Smooth muscle cell (in vitro differentiated cells): ENCODE results near the gene RNF113B. TPM values are rescaled to one million over a fixed set of nuclear protein-coding genes. Genes with fewer than 3 reads are reported as not detected.
A peak's percentile ranks its signal among the peaks of the same experiment; 100 is the strongest.

Experiments
- DNase-seq: peaks from one replicate; lab custom pipeline; 2025; ENCODE audit not compliant: unreplicated experiment; lab: John Stamatoyannopoulos, UW
- H2AFZ ChIP-seq: fragments of 200-600 bp; sonication (generic); 2 replicates; pipeline ENCODE4 v1.6.0; 2016; ENCODE audit warnings: antibody characterized with exemption, low read depth, mild to moderate bottlenecking
- H3F3A ChIP-seq: fragments of 200-600 bp; sonication (generic); 2 replicates; pipeline ENCODE4 v1.6.0; 2017; ENCODE audit warnings: antibody characterized with exemption, low read depth
- H3K27ac ChIP-seq: fragments of 200-600 bp; sonication (generic); 2 replicates; pipeline ENCODE4 v1.5.1; 2016; ENCODE audit warnings: low read depth, mild to moderate bottlenecking
- H3K27me3 ChIP-seq: fragments of 200-600 bp; sonication (generic); 2 replicates; pipeline ENCODE4 v1.6.1; 2016; ENCODE audit warnings: low read depth, mild to moderate bottlenecking
- H3K36me3 ChIP-seq: fragments of 200-600 bp; sonication (generic); 2 replicates; pipeline ENCODE4 v1.5.1; 2016; ENCODE audit warnings: low read depth
- H3K4me1 ChIP-seq: fragments of 200-600 bp; sonication (generic); 2 replicates; pipeline ENCODE4 v1.5.1; 2016; ENCODE audit warnings: low read depth
- H3K4me2 ChIP-seq: fragments of 200-600 bp; sonication (generic); 2 replicates; pipeline ENCODE4 v1.6.0; 2016; ENCODE audit warnings: mild to moderate bottlenecking
- H3K4me3 ChIP-seq: fragments of 200-600 bp; sonication (generic); 2 replicates; pipeline ENCODE4 v1.5.1; 2016; ENCODE audit warnings: mild to moderate bottlenecking
- H3K79me2 ChIP-seq: fragments of 200-600 bp; sonication (generic); 2 replicates; pipeline ENCODE4 v1.6.0; 2016; ENCODE audit warnings: low read depth, mild to moderate bottlenecking
- H3K9ac ChIP-seq: fragments of 200-600 bp; sonication (generic); 2 replicates; pipeline ENCODE4 v1.6.0; 2016; ENCODE audit warnings: low read depth
- H3K9me3 ChIP-seq: fragments of 200-600 bp; sonication (generic); replicated peaks from 2 replicates; pipeline ENCODE4 v1.5.1; 2016; ENCODE audit warnings: low read depth
- H4K20me1 ChIP-seq: fragments of 200-600 bp; sonication (generic); 2 replicates; pipeline ENCODE4 v1.6.0; 2016; ENCODE audit warnings: low read depth
- WGBS: methylation state at CpG from one replicate; pipeline ENCODE4 v1.1.7; 2016; ENCODE audit warnings: low lambda C conversion rate; 5-methylcytosine and 5-hydroxymethylcytosine counted together
- polyA plus RNA-seq: library from polyadenylated mRNA; unstranded; fragments of >200 nt; fragmentation: Nextera tagmentation; extraction: Ambion mirVana; gene quantifications from 2 replicates; pipeline ENCODE4 v1.2.1, GENCODE V29; 2016
- total RNA-seq: library from RNA; depleted of rRNA; stranded (reverse); fragments of >200 nt; gene quantifications from 2 replicates; pipeline ENCODE4 v1.2.3, GENCODE V29; 2014
- TF ChIP-seq, protein P1 (sequence below): fragments of 200-600 bp; sonication (generic); IDR thresholded peaks from 2 replicates; pipeline ENCODE4 v1.5.1; 2017; ENCODE audit warnings: borderline replicate concordance, mild to moderate bottlenecking, antibody characterized with exemption; ENCODE audit not compliant: insufficient read depth, poor library complexity, severe bottlenecking

Gene RNF113B
- total and polyA plus RNA-seq, 2 experiments from 2014 or later: 0.38 TPM; not detected in 1

GRCh38 chr13:98221234-98221633 is 44.2 kb upstream of the RNF113B start:
- no peaks in the 10 kb centered on the region for H3K36me3 ChIP-seq
- 92% methylated on average over 6 of the region's 6 CpGs for WGBS
- peaks cover 13% of the 10 kb centered on the region for H3K4me1 ChIP-seq
- no peak overlapping the region for H3K4me3 ChIP-seq
- TF ChIP-seq, protein P1, sequence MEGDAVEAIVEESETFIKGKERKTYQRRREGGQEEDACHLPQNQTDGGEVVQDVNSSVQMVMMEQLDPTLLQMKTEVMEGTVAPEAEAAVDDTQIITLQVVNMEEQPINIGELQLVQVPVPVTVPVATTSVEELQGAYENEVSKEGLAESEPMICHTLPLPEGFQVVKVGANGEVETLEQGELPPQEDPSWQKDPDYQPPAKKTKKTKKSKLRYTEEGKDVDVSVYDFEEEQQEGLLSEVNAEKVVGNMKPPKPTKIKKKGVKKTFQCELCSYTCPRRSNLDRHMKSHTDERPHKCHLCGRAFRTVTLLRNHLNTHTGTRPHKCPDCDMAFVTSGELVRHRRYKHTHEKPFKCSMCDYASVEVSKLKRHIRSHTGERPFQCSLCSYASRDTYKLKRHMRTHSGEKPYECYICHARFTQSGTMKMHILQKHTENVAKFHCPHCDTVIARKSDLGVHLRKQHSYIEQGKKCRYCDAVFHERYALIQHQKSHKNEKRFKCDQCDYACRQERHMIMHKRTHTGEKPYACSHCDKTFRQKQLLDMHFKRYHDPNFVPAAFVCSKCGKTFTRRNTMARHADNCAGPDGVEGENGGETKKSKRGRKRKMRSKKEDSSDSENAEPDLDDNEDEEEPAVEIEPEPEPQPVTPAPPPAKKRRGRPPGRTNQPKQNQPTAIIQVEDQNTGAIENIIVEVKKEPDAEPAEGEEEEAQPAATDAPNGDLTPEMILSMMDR: no peak
- no peak for DNase-seq
- peak overlapping the region; percentile 62 for H3K27ac ChIP-seq
- H3K9ac ChIP-seq: peak overlapping the region; percentile 6
- peak overlapping the region; percentile 45 for H3K4me2 ChIP-seq
- H3K9me3 ChIP-seq: no peaks in the 10 kb centered on the region
- H4K20me1 ChIP-seq: peaks cover 21% of the 10 kb centered on the region
- no peaks in the 10 kb centered on the region for H3K27me3 ChIP-seq
- peaks cover 6% of the 10 kb centered on the region for H3F3A ChIP-seq
- no peak overlapping the region for H2AFZ ChIP-seq
- peaks cover 62% of the 10 kb centered on the region for H3K79me2 ChIP-seq

- no peak overlapping the region for H3K4me3 ChIP-seq
- no peaks in the 10 kb centered on the region for H3K36me3 ChIP-seq
- peaks cover 7% of the 10 kb centered on the region for H3F3A ChIP-seq
- H3K79me2 ChIP-seq: peaks cover 58% of the 10 kb centered on the region
- no peaks in the 10 kb centered on the region for H3K27me3 ChIP-seq
- H4K20me1 ChIP-seq: peaks cover 21% of the 10 kb centered on the region
- TF ChIP-seq, protein P1: no peak
- no peaks in the 10 kb centered on the region for H3K9me3 ChIP-seq
- H2AFZ ChIP-seq: no peak overlapping the region
- H3K4me2 ChIP-seq: no peak overlapping the region
- peaks cover 13% of the 10 kb centered on the region for H3K4me1 ChIP-seq
- H3K27ac ChIP-seq: peak overlapping the region; percentile 62
- no peak for DNase-seq
- no peak overlapping the region for H3K9ac ChIP-seq
- 62% methylated on average over 4 of the region's 4 CpGs for WGBS
Observed at GRCh38 chr13:98220271-98220791, 43.3 kb upstream of the RNF113B start.

DNA sequence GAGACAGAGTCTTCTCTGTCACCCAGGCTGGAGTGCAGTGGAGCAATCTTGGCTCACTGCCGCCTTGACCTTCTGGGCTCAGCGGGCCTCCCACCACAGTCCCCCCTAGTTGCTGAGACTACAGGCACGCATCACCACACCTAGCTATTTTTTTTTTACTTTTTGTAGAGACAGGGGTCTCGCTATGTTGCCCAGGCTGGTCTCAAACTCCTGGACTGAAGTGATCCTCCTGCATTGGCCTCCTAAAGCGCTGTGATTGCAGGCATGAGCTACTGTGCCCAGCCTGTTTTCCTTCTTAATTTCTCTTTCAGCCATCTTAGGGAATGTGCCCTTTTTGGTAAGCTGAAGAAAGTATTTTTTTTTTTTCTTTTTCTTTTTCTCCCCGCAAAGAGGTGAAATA is 42.6 kb upstream of the RNF113B start:
- peaks cover 21% of the 10 kb centered on the region for H4K20me1 ChIP-seq
- H3K27ac ChIP-seq: no peak overlapping the region
- no peak overlapping the region for H3K4me3 ChIP-seq
- H3F3A ChIP-seq: peaks cover 12% of the 10 kb centered on the region
- TF ChIP-seq, protein P1: no peak
- peaks cover 13% of the 10 kb centered on the region for H3K4me1 ChIP-seq
- no peak for DNase-seq
- H3K4me2 ChIP-seq: no peak overlapping the region
- H3K36me3 ChIP-seq: no peaks in the 10 kb centered on the region
- H3K79me2 ChIP-seq: peaks cover 58% of the 10 kb centered on the region
- H3K9me3 ChIP-seq: no peaks in the 10 kb centered on the region
- H3K27me3 ChIP-seq: no peaks in the 10 kb centered on the region
- H2AFZ ChIP-seq: no peak overlapping the region
- no peak overlapping the region for H3K9ac ChIP-seq
- WGBS: 94% methylated on average over 6 of the region's 6 CpGs

DNA sequence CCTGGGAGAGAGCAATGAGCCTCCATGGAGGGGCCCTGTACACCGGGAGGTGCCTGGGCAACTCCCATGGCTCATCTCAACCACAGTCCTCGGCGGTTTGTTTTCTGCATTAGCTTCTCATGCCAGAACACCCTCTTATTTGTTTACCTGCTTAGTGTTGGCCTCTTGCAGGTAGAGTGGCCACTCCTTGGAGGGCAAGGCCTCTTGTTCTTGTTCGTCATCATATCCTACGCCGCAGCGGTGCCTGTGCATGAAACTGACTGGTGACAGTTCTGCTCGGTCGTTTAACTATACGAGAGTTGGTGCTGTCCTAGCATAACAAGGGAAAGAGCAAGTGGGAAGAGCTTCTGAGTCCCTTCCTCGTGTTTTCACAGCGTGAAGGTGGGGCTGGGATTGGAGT is 40.5 kb upstream of the RNF113B start:
- peaks cover 17% of the 10 kb centered on the region for H3F3A ChIP-seq
- H3K4me2 ChIP-seq: no peak overlapping the region
- no peaks in the 10 kb centered on the region for H3K36me3 ChIP-seq
- TF ChIP-seq, protein P1: no peak
- H4K20me1 ChIP-seq: peaks cover 16% of the 10 kb centered on the region
- no peak overlapping the region for H2AFZ ChIP-seq
- H3K4me3 ChIP-seq: no peak overlapping the region
- H3K27ac ChIP-seq: no peak overlapping the region
- H3K27me3 ChIP-seq: no peaks in the 10 kb centered on the region
- DNase-seq: no peak
- H3K4me1 ChIP-seq: peaks cover 18% of the 10 kb centered on the region
- 90% methylated on average over 12 of the region's 12 CpGs for WGBS
- peaks cover 54% of the 10 kb centered on the region for H3K79me2 ChIP-seq
- H3K9ac ChIP-seq: no peak overlapping the region
- no peaks in the 10 kb centered on the region for H3K9me3 ChIP-seq
